ENCODE measurements around the gene LCN10. TPM values are rescaled to one million over a fixed set of nuclear protein-coding genes. Genes with fewer than 3 reads are reported as not detected.
A peak's percentile ranks its signal among the peaks of the same experiment; 100 is the strongest.

Gene LCN10
- total RNA-seq, 1 experiment from 2014 or later: not detected

- TF ChIP-seq SIN3A (IDR thresholded peaks at IDR 0.05; ENCODE audit: borderline replicate concordance, insufficient read depth, low read depth, low read length) (no peak), CTCF (IDR thresholded peaks at IDR 0.05) (no peak), TCF7L2 (IDR thresholded peaks at IDR 0.05; ENCODE audit: low read depth, low read length) (no peak), POLR2AphosphoS5 (IDR thresholded peaks at IDR 0.05; ENCODE audit: low read depth, low read length) (no peak), REST (IDR thresholded peaks at IDR 0.05; ENCODE audit: insufficient read depth in 1 of 2, low read depth in 2 of 2, low read length in 1 of 2) (no peak)
- ATAC-seq: no peak
- no peak overlapping the region for H3K4me3 ChIP-seq (ENCODE audit: low read depth in 2 of 2, low read length in 2 of 2)
- CTCF ChIA-PET: interaction anchor here (0.8 kb wide), 1 partner anchor 240 kb away, joined by 7 read pairs; no protein-coding TSS in a partner anchor
- H3K27me3 ChIP-seq (ENCODE audit: control insufficient read depth, insufficient read depth, low read length): no peaks in the 10 kb centered on the region
- DNase-seq (ENCODE audit: low read depth, low spot score): no peak
- no peaks in the 10 kb centered on the region for H3K36me3 ChIP-seq (ENCODE audit: control insufficient read depth, insufficient read depth, low read length)
- in situ Hi-C loops (cut with HindIII; ENCODE audit: low pct_unique_long_range_greater_than_20kb, low sequenced_read_pairs): no loop called here
- H3K9me3 ChIP-seq (ENCODE audit: control insufficient read depth, insufficient read depth, low read depth, low read length): no peaks in the 10 kb centered on the region
- H3K27ac ChIP-seq (ENCODE audit: low read length): no peak overlapping the region
- POLR2A ChIA-PET: interaction anchor here (0.7 kb wide), 1 partner anchor 20 kb away, joined by 3 read pairs; no protein-coding TSS in a partner anchor
- intact Hi-C loops (cut with micrococcal nuclease; ENCODE audit: unreplicated experiment): no loop called here
- peaks cover 35% of the 10 kb centered on the region for H3K4me1 ChIP-seq (ENCODE audit: control insufficient read depth, insufficient read depth, low read length)
- no TSS peak for BruUV-seq (replicated peaks)
Measured at GRCh38 chr9:136697821-136698526, 44.8 kb downstream of the LCN10 start.

GRCh38 chr9:136697146-136697820, 45.5 kb downstream of the LCN10 start:
- intact Hi-C loops (cut with micrococcal nuclease; ENCODE audit: unreplicated experiment): no loop called here
- CTCF ChIA-PET: no interaction called here
- Histone ChIP-seq H3K9me3 (ENCODE audit: control insufficient read depth, insufficient read depth, low read depth, low read length) (no peaks in the 10 kb centered on the region), H3K27me3 (ENCODE audit: control insufficient read depth, insufficient read depth, low read length) (no peaks in the 10 kb centered on the region), H3K4me3 (ENCODE audit: low read depth in 2 of 2, low read length in 2 of 2) (no peak overlapping the region), H3K27ac (ENCODE audit: low read length) (0 out of 2 replicates have a peak overlapping the region, but pooled peaks have one; percentile 54), H3K36me3 (ENCODE audit: control insufficient read depth, insufficient read depth, low read length) (no peaks in the 10 kb centered on the region), H3K4me1 (ENCODE audit: control insufficient read depth, insufficient read depth, low read length) (peaks cover 39% of the 10 kb centered on the region)
- POLR2A ChIA-PET: no interaction called here
- in situ Hi-C loops (cut with HindIII; ENCODE audit: low pct_unique_long_range_greater_than_20kb, low sequenced_read_pairs): no loop called here
- no TSS peak for BruUV-seq (replicated peaks)
- TF ChIP-seq TCF7L2 (IDR thresholded peaks at IDR 0.05; ENCODE audit: low read depth, low read length) (no peak), CTCF (IDR thresholded peaks at IDR 0.05) (no peak), SIN3A (IDR thresholded peaks at IDR 0.05; ENCODE audit: borderline replicate concordance, insufficient read depth, low read depth, low read length) (no peak), POLR2AphosphoS5 (IDR thresholded peaks at IDR 0.05; ENCODE audit: low read depth, low read length) (no peak), REST (IDR thresholded peaks at IDR 0.05; ENCODE audit: insufficient read depth in 1 of 2, low read depth in 2 of 2, low read length in 1 of 2) (no peak)
- ATAC-seq: no peak
- DNase-seq (ENCODE audit: low read depth, low spot score): no peak
